Smooth muscle cell (in vitro differentiated cells): ENCODE results near the gene SDF4. TPM values are rescaled to one million over a fixed set of nuclear protein-coding genes. Genes with fewer than 3 reads are reported as not detected.

ENCODE experiments used
- DNase-seq: peaks from one replicate; lab custom pipeline; 2025; ENCODE audit not compliant: unreplicated experiment; lab: John Stamatoyannopoulos, UW
- H2AFZ ChIP-seq: fragments of 200-600 bp; sonication (generic); 2 replicates; pipeline ENCODE4 v1.6.0; 2016; ENCODE audit warnings: antibody characterized with exemption, low read depth, mild to moderate bottlenecking
- H3F3A ChIP-seq: fragments of 200-600 bp; sonication (generic); 2 replicates; pipeline ENCODE4 v1.6.0; 2017; ENCODE audit warnings: antibody characterized with exemption, low read depth
- H3K27ac ChIP-seq: fragments of 200-600 bp; sonication (generic); 2 replicates; pipeline ENCODE4 v1.5.1; 2016; ENCODE audit warnings: low read depth, mild to moderate bottlenecking
- H3K27me3 ChIP-seq: fragments of 200-600 bp; sonication (generic); 2 replicates; pipeline ENCODE4 v1.6.1; 2016; ENCODE audit warnings: low read depth, mild to moderate bottlenecking
- H3K36me3 ChIP-seq: fragments of 200-600 bp; sonication (generic); 2 replicates; pipeline ENCODE4 v1.5.1; 2016; ENCODE audit warnings: low read depth
- H3K4me1 ChIP-seq: fragments of 200-600 bp; sonication (generic); 2 replicates; pipeline ENCODE4 v1.5.1; 2016; ENCODE audit warnings: low read depth
- H3K4me2 ChIP-seq: fragments of 200-600 bp; sonication (generic); 2 replicates; pipeline ENCODE4 v1.6.0; 2016; ENCODE audit warnings: mild to moderate bottlenecking
- H3K4me3 ChIP-seq: fragments of 200-600 bp; sonication (generic); 2 replicates; pipeline ENCODE4 v1.5.1; 2016; ENCODE audit warnings: mild to moderate bottlenecking
- H3K79me2 ChIP-seq: fragments of 200-600 bp; sonication (generic); 2 replicates; pipeline ENCODE4 v1.6.0; 2016; ENCODE audit warnings: low read depth, mild to moderate bottlenecking
- H3K9ac ChIP-seq: fragments of 200-600 bp; sonication (generic); 2 replicates; pipeline ENCODE4 v1.6.0; 2016; ENCODE audit warnings: low read depth
- H3K9me3 ChIP-seq: fragments of 200-600 bp; sonication (generic); replicated peaks from 2 replicates; pipeline ENCODE4 v1.5.1; 2016; ENCODE audit warnings: low read depth
- H4K20me1 ChIP-seq: fragments of 200-600 bp; sonication (generic); 2 replicates; pipeline ENCODE4 v1.6.0; 2016; ENCODE audit warnings: low read depth
- CTCF ChIP-seq: fragments of 200-600 bp; sonication (generic); IDR thresholded peaks from 2 replicates; pipeline ENCODE4 v1.5.1; 2017; ENCODE audit warnings: borderline replicate concordance, mild to moderate bottlenecking, antibody characterized with exemption; ENCODE audit not compliant: insufficient read depth, poor library complexity, severe bottlenecking
- WGBS: methylation state at CpG from one replicate; pipeline ENCODE4 v1.1.7; 2016; ENCODE audit warnings: low lambda C conversion rate; 5-methylcytosine and 5-hydroxymethylcytosine counted together
- polyA plus RNA-seq: library from polyadenylated mRNA; unstranded; fragments of >200 nt; fragmentation: Nextera tagmentation; extraction: Ambion mirVana; gene quantifications from 2 replicates; pipeline ENCODE4 v1.2.1, GENCODE V29; 2016
- total RNA-seq: library from RNA; depleted of rRNA; stranded (reverse); fragments of >200 nt; gene quantifications from 2 replicates; pipeline ENCODE4 v1.2.3, GENCODE V29; 2014

The SDF4 gene
- total and polyA plus RNA-seq, 2 experiments from 2014 or later = 94.9 to 263 TPM

DNA sequence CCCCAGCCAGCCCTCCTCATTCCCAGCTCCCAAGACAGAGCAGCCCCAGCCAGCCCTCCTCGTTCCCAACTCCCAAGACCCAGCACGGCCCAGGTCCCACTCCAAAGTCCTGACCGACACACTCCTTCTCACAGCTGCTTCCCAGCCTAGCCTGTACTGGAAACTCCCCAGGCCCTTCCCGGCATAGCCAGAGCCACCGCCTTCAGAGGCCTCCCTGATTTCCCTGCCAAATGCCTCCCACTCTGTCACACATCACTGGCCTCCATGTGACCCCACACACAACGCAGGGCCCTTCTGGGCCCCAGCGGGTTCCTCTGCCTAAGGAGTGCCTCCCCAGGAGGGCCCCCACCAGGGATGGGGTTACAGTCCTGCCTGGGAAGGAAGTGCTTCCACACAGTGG lies 39.0 kb upstream of the SDF4 start:
- Histone ChIP-seq H2AFZ (no peak overlapping the region), H3K4me2 (peak overlapping the region; percentile 54), H3K4me1 (peaks cover 18% of the 10 kb centered on the region), H3K27me3 (no peaks in the 10 kb centered on the region), H3K79me2 (peaks cover 71% of the 10 kb centered on the region), H3K9me3 (no peaks in the 10 kb centered on the region), H3F3A (peaks cover 7% of the 10 kb centered on the region), H3K9ac (no peak overlapping the region), H3K36me3 (no peaks in the 10 kb centered on the region), H4K20me1 (peaks cover 50% of the 10 kb centered on the region), H3K27ac (no peak overlapping the region), H3K4me3 (no peak overlapping the region)
- no peak for DNase-seq
- WGBS = 84% methylated on average over 7 of the region's 7 CpGs
- no peak for TF ChIP-seq CTCF

- no peaks in the 10 kb centered on the region for H3K36me3 ChIP-seq
- no peaks in the 10 kb centered on the region for H3K27me3 ChIP-seq
- H3K27ac ChIP-seq = no peak overlapping the region
- no peak overlapping the region for H3K9ac ChIP-seq
- H3K79me2 ChIP-seq = peaks cover 82% of the 10 kb centered on the region
- H3K4me2 ChIP-seq = no peak overlapping the region
- H2AFZ ChIP-seq = no peak overlapping the region
- H4K20me1 ChIP-seq = peaks cover 69% of the 10 kb centered on the region
- H3F3A ChIP-seq = peaks cover 8% of the 10 kb centered on the region
- no peak overlapping the region for H3K4me3 ChIP-seq
- DNase-seq = no peak
- no peaks in the 10 kb centered on the region for H3K9me3 ChIP-seq
- 97% methylated on average over 13 of the region's 13 CpGs for WGBS
- peaks cover 12% of the 10 kb centered on the region for H3K4me1 ChIP-seq
- no peak for TF ChIP-seq CTCF
These were observed 36.5 kb upstream of the SDF4 start for GRCh38 chr1:1268284-1268682.

DNA sequence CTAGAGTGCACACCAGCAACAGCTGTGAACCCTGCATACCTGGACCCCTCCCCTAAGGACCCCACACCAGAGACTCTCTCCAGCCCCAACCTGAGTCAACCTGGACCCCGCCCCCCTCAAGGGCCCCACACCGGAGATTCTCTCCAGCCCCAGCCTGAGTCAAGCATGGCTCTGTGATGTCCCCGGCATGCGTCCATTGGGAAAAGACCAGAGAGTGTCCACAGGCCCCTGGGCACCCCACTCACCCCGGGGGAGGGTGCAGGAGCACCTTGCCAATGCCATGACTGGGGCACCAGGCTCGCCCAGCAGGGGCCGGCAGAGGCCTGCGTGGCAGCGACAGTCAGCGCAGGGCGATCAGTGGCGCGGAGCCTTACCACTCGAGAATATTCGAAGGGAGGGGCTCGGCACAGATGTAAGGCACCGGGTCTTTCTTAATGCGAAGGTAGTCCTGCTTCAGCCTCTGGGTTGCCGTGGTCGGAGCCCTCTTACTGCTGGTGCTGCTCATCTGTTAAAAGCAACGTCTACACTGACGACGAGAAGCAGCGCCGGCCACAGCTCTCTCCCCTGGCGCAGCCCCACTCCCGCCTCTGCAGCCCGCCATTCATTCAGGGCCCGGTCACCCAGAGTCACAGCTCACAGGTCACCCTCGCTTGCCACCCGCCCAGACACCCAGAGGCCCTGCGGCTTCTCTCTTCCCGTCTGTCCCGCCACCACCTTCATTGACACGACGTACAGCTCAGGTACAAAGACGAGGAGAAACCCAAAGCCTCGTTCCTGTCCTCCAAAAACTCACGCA lies 35.9 kb upstream of the SDF4 start:
- Histone ChIP-seq H2AFZ (no peak overlapping the region), H3K4me2 (no peak overlapping the region), H3K27me3 (no peaks in the 10 kb centered on the region), H3K36me3 (no peaks in the 10 kb centered on the region), H3F3A (peaks cover 8% of the 10 kb centered on the region), H3K4me3 (no peak overlapping the region), H3K9me3 (no peaks in the 10 kb centered on the region), H3K27ac (no peak overlapping the region), H3K4me1 (peaks cover 11% of the 10 kb centered on the region), H3K79me2 (peaks cover 80% of the 10 kb centered on the region), H3K9ac (no peak overlapping the region), H4K20me1 (peaks cover 70% of the 10 kb centered on the region)
- TF ChIP-seq CTCF = no peak
- 98% methylated on average over 39 of the region's 39 CpGs for WGBS
- DNase-seq = no peak

DNA sequence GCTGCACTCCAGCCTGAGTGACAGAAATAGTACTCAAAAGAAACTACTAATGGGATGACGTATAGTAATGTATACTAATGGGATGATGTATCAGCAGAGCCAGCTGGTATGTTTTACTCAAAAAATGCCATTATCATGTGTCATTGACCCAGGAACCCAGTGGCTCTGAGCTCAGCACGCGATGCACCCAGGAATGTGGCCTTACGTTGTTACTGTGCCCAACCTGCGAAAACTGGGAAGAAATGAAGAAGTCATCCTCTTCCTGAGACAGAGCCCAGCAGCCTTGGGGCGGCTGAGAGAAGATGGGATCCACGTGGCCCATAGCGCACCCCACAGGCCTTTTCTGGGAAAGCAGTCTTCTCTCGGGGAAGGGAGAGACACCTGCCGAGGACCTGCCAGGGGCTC lies 33.1 kb upstream of the SDF4 start:
- H3K4me2 ChIP-seq = peak overlapping the region; percentile 52
- H3K27ac ChIP-seq = peak overlapping the region; percentile 95

More for the DNA sequence above, 33.1 kb upstream of the SDF4 start:
- no peaks in the 10 kb centered on the region for H3K27me3 ChIP-seq
- H3K79me2 ChIP-seq = peaks cover 63% of the 10 kb centered on the region
- no peak overlapping the region for H3K4me3 ChIP-seq
- TF ChIP-seq CTCF = peak; percentile 25
- H3K36me3 ChIP-seq = no peaks in the 10 kb centered on the region
- peak overlapping the region; percentile 85 for H3K9ac ChIP-seq
- peaks cover 67% of the 10 kb centered on the region for H4K20me1 ChIP-seq
- WGBS = 47% methylated on average over 10 of the region's 10 CpGs
- H3K4me1 ChIP-seq = no peaks in the 10 kb centered on the region
- H3K9me3 ChIP-seq = no peaks in the 10 kb centered on the region
- H3F3A ChIP-seq = peaks cover 8% of the 10 kb centered on the region
- DNase-seq = peak; percentile 13
- no peak overlapping the region for H2AFZ ChIP-seq
